Memory B cell (primary cell): Measurements from ENCODE around the gene RTN4R.
"Not testable (repeated sequence)": the region's sequence is repeated elsewhere in the genome, so short reads cannot be mapped to it uniquely, and the experiment has no call there.

Experiments used
- ATAC-seq: fragments of 150-1000 bp; cut with Tn5 transposase; 2 replicates; pipeline ENCODE4 v1.10.0; 2021; ENCODE audit warnings: low read depth, mild to moderate bottlenecking, moderate library complexity
- DNase-seq, 2 donors: peaks; one replicate each; pipeline ENCODE4 v3.0.0; 2022; ENCODE audit warnings: low spot score in 2 of 2
- H3K27ac Mint-ChIP-seq: one replicate; pipeline ENCODE4 v1.8.0; 2022; ENCODE audit warnings: mild to moderate bottlenecking, moderate library complexity, mixed read lengths
- H3K27me3 Mint-ChIP-seq: one replicate; pipeline ENCODE4 v1.8.0; 2022; ENCODE audit warnings: mixed read lengths
- H3K36me3 Mint-ChIP-seq: one replicate; pipeline ENCODE4 v1.8.0; 2022; ENCODE audit warnings: mild to moderate bottlenecking, mixed read lengths
- H3K4me1 Mint-ChIP-seq: one replicate; pipeline ENCODE4 v1.8.0; 2022; ENCODE audit warnings: mixed read lengths
- H3K4me3 Mint-ChIP-seq: one replicate; pipeline ENCODE4 v1.8.0; 2022; ENCODE audit warnings: mild to moderate bottlenecking, moderate library complexity, mixed read lengths
- H3K9me3 Mint-ChIP-seq: one replicate; pipeline ENCODE4 v1.8.0; 2022; ENCODE audit warnings: mixed read lengths

Gene RTN4R

GRCh38 chr22:20298110-20298802 lies 30.1 kb upstream of the RTN4R start:
- no peak for ATAC-seq
- H3K4me1 Mint-ChIP-seq = peaks cover 7% of the 10 kb centered on the region
- DNase-seq = no peak
- H3K9me3 Mint-ChIP-seq = no peaks in the 10 kb centered on the region
- no peaks in the 10 kb centered on the region for H3K36me3 Mint-ChIP-seq
- H3K27me3 Mint-ChIP-seq = no peaks in the 10 kb centered on the region
- peak overlapping the region; percentile 86 for H3K4me3 Mint-ChIP-seq
- H3K27ac Mint-ChIP-seq = peak overlapping the region; percentile 56

GRCh38 chr22:20297414-20298109 lies 29.4 kb upstream of the RTN4R start:
- Mint-ChIP-seq H3K27me3 (no peaks in the 10 kb centered on the region), H3K4me3 (peak overlapping the region; percentile 86), H3K4me1 (peaks cover 7% of the 10 kb centered on the region), H3K9me3 (no peaks in the 10 kb centered on the region), H3K27ac (peak overlapping the region; percentile 56), H3K36me3 (no peaks in the 10 kb centered on the region)
- ATAC-seq (no peak), DNase-seq (no peak)

GRCh38 chr22:20296598-20296997 lies 28.5 kb upstream of the RTN4R start:
- Mint-ChIP-seq H3K27me3 (peaks cover 1% of the 10 kb centered on the region), H3K4me1 (peaks cover 7% of the 10 kb centered on the region), H3K27ac (no peak overlapping the region)

GRCh38 chr22:20295262-20296064 lies 27.3 kb upstream of the RTN4R start:
- no peak overlapping the region for H3K4me3 Mint-ChIP-seq
- H3K36me3 Mint-ChIP-seq = no peaks in the 10 kb centered on the region
- H3K4me1 Mint-ChIP-seq = peaks cover 7% of the 10 kb centered on the region
- ATAC-seq = no peak
- peaks cover 3% of the 10 kb centered on the region for H3K27me3 Mint-ChIP-seq
- H3K9me3 Mint-ChIP-seq = no peaks in the 10 kb centered on the region
- no peak overlapping the region for H3K27ac Mint-ChIP-seq
- no peak for DNase-seq

More at GRCh38 chr22:20296598-20296997, 28.5 kb upstream of the RTN4R start:
- DNase-seq = no peak
- no peaks in the 10 kb centered on the region for H3K36me3 Mint-ChIP-seq
- H3K4me3 Mint-ChIP-seq = no peak overlapping the region
- no peaks in the 10 kb centered on the region for H3K9me3 Mint-ChIP-seq
- no peak for ATAC-seq

GRCh38 chr22:20292673-20293232 lies 24.6 kb upstream of the RTN4R start:
- peaks cover 3% of the 10 kb centered on the region for H3K27me3 Mint-ChIP-seq
- H3K9me3 Mint-ChIP-seq = no peaks in the 10 kb centered on the region
- H3K27ac Mint-ChIP-seq = no peak overlapping the region
- H3K4me3 Mint-ChIP-seq = no peak overlapping the region
- no peak for ATAC-seq
- DNase-seq = no peak
- H3K4me1 Mint-ChIP-seq = peaks cover 3% of the 10 kb centered on the region
- H3K36me3 Mint-ChIP-seq = no peaks in the 10 kb centered on the region

GRCh38 chr22:20292108-20292507 lies 24.0 kb upstream of the RTN4R start:
- ATAC-seq = no peak
- peaks cover 3% of the 10 kb centered on the region for H3K27me3 Mint-ChIP-seq
- no peak for DNase-seq
- no peaks in the 10 kb centered on the region for H3K9me3 Mint-ChIP-seq
- no peaks in the 10 kb centered on the region for H3K36me3 Mint-ChIP-seq
- H3K27ac Mint-ChIP-seq = no peak overlapping the region
- H3K4me1 Mint-ChIP-seq = no peaks in the 10 kb centered on the region
- no peak overlapping the region for H3K4me3 Mint-ChIP-seq

- DNase-seq (no peak), ATAC-seq (no peak)
- no peaks in the 10 kb centered on the region for H3K9me3 Mint-ChIP-seq
- H3K4me3 Mint-ChIP-seq = no peak overlapping the region
- peaks cover 6% of the 10 kb centered on the region for H3K27me3 Mint-ChIP-seq
- no peaks in the 10 kb centered on the region for H3K36me3 Mint-ChIP-seq
- H3K4me1 Mint-ChIP-seq = peaks cover 5% of the 10 kb centered on the region
- no peak overlapping the region for H3K27ac Mint-ChIP-seq
Observed at GRCh38 chr22:20291604-20292063, 23.5 kb upstream of the RTN4R start.

GRCh38 chr22:20291249-20291586 lies 23.1 kb upstream of the RTN4R start:
- Mint-ChIP-seq H3K9me3 (no peaks in the 10 kb centered on the region), H3K4me3 (no peak overlapping the region), H3K27me3 (peaks cover 7% of the 10 kb centered on the region), H3K36me3 (no peaks in the 10 kb centered on the region), H3K27ac (no peak overlapping the region), H3K4me1 (peaks cover 5% of the 10 kb centered on the region)
- ATAC-seq = no peak
- DNase-seq = no peak

- H3K4me1 Mint-ChIP-seq = peaks cover 5% of the 10 kb centered on the region
- no peak overlapping the region for H3K4me3 Mint-ChIP-seq
- DNase-seq = no peak
- H3K9me3 Mint-ChIP-seq = no peaks in the 10 kb centered on the region
- no peaks in the 10 kb centered on the region for H3K36me3 Mint-ChIP-seq
- H3K27ac Mint-ChIP-seq = no peak overlapping the region
- peaks cover 7% of the 10 kb centered on the region for H3K27me3 Mint-ChIP-seq
- no peak for ATAC-seq
Observed at GRCh38 chr22:20290578-20291248, 22.6 kb upstream of the RTN4R start.

GRCh38 chr22:20290045-20290392 lies 21.9 kb upstream of the RTN4R start:
- Mint-ChIP-seq H3K4me1 (peaks cover 5% of the 10 kb centered on the region), H3K9me3 (no peaks in the 10 kb centered on the region), H3K27ac (no peak overlapping the region), H3K36me3 (no peaks in the 10 kb centered on the region), H3K27me3 (peaks cover 7% of the 10 kb centered on the region), H3K4me3 (no peak overlapping the region)
- ATAC-seq (no peak), DNase-seq (no peak)

GRCh38 chr22:20289182-20290044 lies 21.3 kb upstream of the RTN4R start:
- not testable (repeated sequence) for H3K36me3 Mint-ChIP-seq, DNase-seq, H3K27ac Mint-ChIP-seq, ATAC-seq, H3K9me3 Mint-ChIP-seq, H3K27me3 Mint-ChIP-seq, H3K4me1 Mint-ChIP-seq, H3K4me3 Mint-ChIP-seq

- not testable (repeated sequence) for H3K36me3 Mint-ChIP-seq, ATAC-seq, H3K4me1 Mint-ChIP-seq, H3K27ac Mint-ChIP-seq, DNase-seq, H3K4me3 Mint-ChIP-seq, H3K9me3 Mint-ChIP-seq
- peaks cover 11% of the 10 kb centered on the region for H3K27me3 Mint-ChIP-seq
Observed at GRCh38 chr22:20286784-20287423, 18.8 kb upstream of the RTN4R start.

GRCh38 chr22:20286312-20286660 lies 18.2 kb upstream of the RTN4R start:
- not testable (repeated sequence) for H3K9me3 Mint-ChIP-seq, ATAC-seq, H3K27me3 Mint-ChIP-seq

More at GRCh38 chr22:20286312-20286660, 18.2 kb upstream of the RTN4R start:
- not testable (repeated sequence) for DNase-seq, H3K4me3 Mint-ChIP-seq, H3K36me3 Mint-ChIP-seq, H3K27ac Mint-ChIP-seq, H3K4me1 Mint-ChIP-seq
